Hepatocyte (in vitro differentiated cells): ENCODE data around the gene RXFP4.

ENCODE experiments used
- EZH2 ChIP-seq: fragments of 200-600 bp; sonication (generic); IDR thresholded peaks from 2 replicates; pipeline ENCODE4 v1.6.1; 2016; ENCODE audit warnings: antibody characterized with exemption, mild to moderate bottlenecking, borderline replicate concordance
- EZH2phosphoT487 ChIP-seq: fragments of 200-600 bp; sonication (generic); IDR thresholded peaks from one replicate; pipeline ENCODE4 v1.6.1; 2018; ENCODE audit warnings: antibody characterized with exemption, mild to moderate bottlenecking, low read depth, moderate library complexity; ENCODE audit not compliant: unreplicated experiment, severe bottlenecking
- TF ChIP-seq, protein P1 (sequence below): fragments of 200-600 bp; sonication (generic); IDR thresholded peaks from 2 replicates; pipeline ENCODE4 v1.5.1; 2016; ENCODE audit warnings: antibody characterized with exemption, mild to moderate bottlenecking; ENCODE audit not compliant: poor library complexity

DNA sequence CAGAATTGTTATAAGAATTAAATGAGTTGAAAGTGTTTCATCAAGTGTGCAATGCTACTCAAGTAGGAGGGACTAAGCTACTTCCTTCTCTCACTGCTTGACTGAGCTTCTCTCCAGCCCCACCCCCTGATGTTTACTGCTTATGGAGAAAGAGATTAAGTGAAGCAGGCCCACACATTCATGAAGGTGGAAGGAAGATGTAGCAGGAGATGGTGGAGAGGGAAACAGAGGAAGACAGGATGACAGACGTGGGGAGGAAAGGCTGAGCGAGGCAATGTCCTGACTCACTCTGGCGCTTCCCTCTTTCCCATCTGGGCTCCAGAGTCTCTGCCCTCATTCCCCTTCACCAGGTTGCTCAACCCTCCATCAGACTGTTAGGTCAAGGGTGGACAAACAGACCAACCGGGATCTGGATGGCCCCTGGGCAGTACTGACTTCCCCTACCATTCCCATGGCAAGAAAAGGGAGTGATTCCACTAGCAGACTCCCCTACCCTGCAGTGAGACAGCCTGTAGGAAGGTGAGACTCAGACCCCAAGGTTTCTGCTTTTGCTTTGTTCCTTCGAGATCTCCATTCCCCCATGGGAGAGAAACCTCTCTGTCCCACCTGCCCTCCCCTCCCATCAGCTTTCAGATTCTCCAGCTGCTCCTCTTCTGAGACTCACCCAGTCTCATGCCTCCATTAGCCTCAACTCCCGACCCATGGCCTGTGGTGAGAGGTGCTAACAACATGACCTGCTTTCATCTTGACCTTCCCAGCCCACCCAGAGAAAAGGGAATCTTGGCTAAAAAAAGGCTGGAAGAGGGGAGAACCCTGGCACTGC is 40.0 kb downstream of the RXFP4 start:
- TF ChIP-seq, protein P1, sequence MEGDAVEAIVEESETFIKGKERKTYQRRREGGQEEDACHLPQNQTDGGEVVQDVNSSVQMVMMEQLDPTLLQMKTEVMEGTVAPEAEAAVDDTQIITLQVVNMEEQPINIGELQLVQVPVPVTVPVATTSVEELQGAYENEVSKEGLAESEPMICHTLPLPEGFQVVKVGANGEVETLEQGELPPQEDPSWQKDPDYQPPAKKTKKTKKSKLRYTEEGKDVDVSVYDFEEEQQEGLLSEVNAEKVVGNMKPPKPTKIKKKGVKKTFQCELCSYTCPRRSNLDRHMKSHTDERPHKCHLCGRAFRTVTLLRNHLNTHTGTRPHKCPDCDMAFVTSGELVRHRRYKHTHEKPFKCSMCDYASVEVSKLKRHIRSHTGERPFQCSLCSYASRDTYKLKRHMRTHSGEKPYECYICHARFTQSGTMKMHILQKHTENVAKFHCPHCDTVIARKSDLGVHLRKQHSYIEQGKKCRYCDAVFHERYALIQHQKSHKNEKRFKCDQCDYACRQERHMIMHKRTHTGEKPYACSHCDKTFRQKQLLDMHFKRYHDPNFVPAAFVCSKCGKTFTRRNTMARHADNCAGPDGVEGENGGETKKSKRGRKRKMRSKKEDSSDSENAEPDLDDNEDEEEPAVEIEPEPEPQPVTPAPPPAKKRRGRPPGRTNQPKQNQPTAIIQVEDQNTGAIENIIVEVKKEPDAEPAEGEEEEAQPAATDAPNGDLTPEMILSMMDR, result no peak
- TF ChIP-seq EZH2, result no peak
- TF ChIP-seq EZH2phosphoT487, result no peak
